HepG2 (cell line): ENCODE measurements around the gene HTRA3. TPM values are rescaled to one million over a fixed set of nuclear protein-coding genes. Genes with fewer than 3 reads are reported as not detected.

Experiments used
- ATF2 ChIP-seq: sonication (generic); formaldehyde crosslinking; IDR thresholded peaks from 2 replicates; pipeline ENCODE4 v1.4.0; 2020; ENCODE audit warnings: missing genetic modification reagents
- CEBPB ChIP-seq: IDR thresholded peaks from 2 replicates; pipeline ENCODE4 v1.6.1; 2011; ENCODE audit warnings: low read depth, low read length, improper control_type of control experiment, borderline replicate concordance
- CREBL2 ChIP-seq: sonication (generic); formaldehyde crosslinking; IDR thresholded peaks from 2 replicates; pipeline ENCODE4 v1.8.1; 2023; ENCODE audit warnings: missing genetic modification reagents, mild to moderate bottlenecking, borderline replicate concordance
- ELF1 ChIP-seq: sonication (generic); formaldehyde crosslinking; IDR thresholded peaks from 2 replicates; pipeline ENCODE4 v1.4.0; 2020; ENCODE audit warnings: missing genetic modification reagents
- HNF4A ChIP-seq: sonication (generic); formaldehyde crosslinking; IDR thresholded peaks from 2 replicates; pipeline ENCODE4 v1.4.0; 2020; ENCODE audit warnings: missing genetic modification reagents
- HNRNPL ChIP-seq: fragments of 200-400 bp; formaldehyde crosslinking; IDR thresholded peaks from 2 replicates; pipeline ENCODE4 v1.6.1; 2017; ENCODE audit warnings: mild to moderate bottlenecking, low read depth, low read length
- IRX3 ChIP-seq: sonication (generic); formaldehyde crosslinking; IDR thresholded peaks from 2 replicates; pipeline ENCODE4 v1.8.1; 2023; ENCODE audit warnings: mild to moderate bottlenecking, low read depth, missing genetic modification reagents, borderline replicate concordance
- JDP2 ChIP-seq: sonication (generic); formaldehyde crosslinking; IDR thresholded peaks from 2 replicates; pipeline ENCODE4 v1.8.1; 2022; ENCODE audit warnings: missing genetic modification reagents, borderline replicate concordance
- MAFG ChIP-seq: sonication (generic); formaldehyde crosslinking; IDR thresholded peaks from 2 replicates; pipeline ENCODE4 v1.5.1; 2020; ENCODE audit warnings: mild to moderate bottlenecking, missing genetic modification reagents
- MAFK ChIP-seq, 2 experiments: IDR thresholded peaks in 1 of 2; conservative IDR thresholded peaks in 1 of 2; 2 replicates each; pipeline ENCODE4 v1.6.1; 2011; ENCODE audit warnings: improper control_type of control experiment in 2 of 2, low read length in 2 of 2
- MYC ChIP-seq: sonication (generic); formaldehyde crosslinking; IDR thresholded peaks from 2 replicates; pipeline ENCODE4 v1.9.0; 2021; ENCODE audit warnings: missing genetic modification reagents, borderline replicate concordance
- RBM22 ChIP-seq: fragments of 200-400 bp; formaldehyde crosslinking; optimal IDR thresholded peaks from 2 replicates; pipeline ENCODE3; 2017; ENCODE audit warnings: mild to moderate bottlenecking, low read length, moderate library complexity
- SNAPC2 ChIP-seq: sonication (generic); formaldehyde crosslinking; IDR thresholded peaks from 2 replicates; pipeline ENCODE4 v1.8.1; 2022; ENCODE audit warnings: mild to moderate bottlenecking, missing genetic modification reagents
- SRY ChIP-seq: sonication (generic); formaldehyde crosslinking; IDR thresholded peaks from 2 replicates; pipeline ENCODE4 v1.8.0; 2022; ENCODE audit warnings: mild to moderate bottlenecking, missing genetic modification reagents
- TFDP2 ChIP-seq: sonication (generic); formaldehyde crosslinking; IDR thresholded peaks from 2 replicates; pipeline ENCODE4 v1.4.0; 2020; ENCODE audit warnings: missing genetic modification reagents
- ZFX ChIP-seq: sonication (generic); formaldehyde crosslinking; IDR thresholded peaks from 2 replicates; pipeline ENCODE4 v1.4.0; 2020; ENCODE audit warnings: mild to moderate bottlenecking, low read depth, missing genetic modification reagents, moderate library complexity
- ZMYM3 ChIP-seq: sonication (generic); formaldehyde crosslinking; IDR thresholded peaks from 2 replicates; pipeline ENCODE4 v1.5.1; 2020; ENCODE audit warnings: mild to moderate bottlenecking, missing genetic modification reagents
- ZNF121 ChIP-seq: sonication (generic); formaldehyde crosslinking; IDR thresholded peaks from 2 replicates; pipeline ENCODE4 v1.5.0; 2020; ENCODE audit warnings: mild to moderate bottlenecking, missing genetic modification reagents
- ZNF124 ChIP-seq: sonication (generic); formaldehyde crosslinking; IDR thresholded peaks from 2 replicates; pipeline ENCODE4 v1.4.0; 2020; ENCODE audit warnings: missing genetic modification reagents
- ZNF138 ChIP-seq: sonication (generic); formaldehyde crosslinking; IDR thresholded peaks from 2 replicates; pipeline ENCODE4 v1.5.0; 2020; ENCODE audit warnings: mild to moderate bottlenecking, low read depth, missing genetic modification reagents
- ZNF326 ChIP-seq: sonication (generic); formaldehyde crosslinking; IDR thresholded peaks from 2 replicates; pipeline ENCODE4 v1.4.0; 2020; ENCODE audit warnings: missing genetic modification reagents, borderline replicate concordance
- ZNF354B ChIP-seq: sonication (generic); formaldehyde crosslinking; IDR thresholded peaks from 2 replicates; pipeline ENCODE4 v1.8.0; 2022; ENCODE audit warnings: mild to moderate bottlenecking, missing genetic modification reagents
- ZNF512 ChIP-seq: sonication (generic); formaldehyde crosslinking; IDR thresholded peaks from 2 replicates; pipeline ENCODE4 v1.4.0; 2020; ENCODE audit warnings: mild to moderate bottlenecking, missing genetic modification reagents
- polyA plus RNA-seq, 8 experiments: library from polyadenylated mRNA; depleted of rRNA in 3 of 8; stranded (reverse) in 7 of 8; unstranded in 1 of 8; fragments of >200 nt; fragmentation: Illumina TruSeq in 4 of 8; extraction: Trizol in 4 of 8; gene quantifications; 2 replicates each; pipeline versions ENCODE4 v1.2.1 to v1.2.3, GENCODE V29; 2011 to 2016; ENCODE audit warnings: low read depth in 4 of 8, missing spikeins in 1 of 8, mixed read lengths in 1 of 8; ENCODE audit not compliant: insufficient read depth in 1 of 8
- total RNA-seq, 5 experiments: library from RNA; depleted of rRNA; stranded (reverse); fragments of >200 nt; fragmentation: Illumina TruSeq; extraction: Trizol; gene quantifications; 2 replicates each; pipeline ENCODE4 v1.2.3, GENCODE V29; 2016; ENCODE audit warnings: low read depth in 1 of 5
- TF ChIP-seq, protein P1 (sequence below): sonication (generic); formaldehyde crosslinking; IDR thresholded peaks from 2 replicates; pipeline ENCODE4 v1.5.0; 2020; ENCODE audit warnings: mild to moderate bottlenecking, missing genetic modification reagents, moderate library complexity

Gene HTRA3
- total and polyA plus RNA-seq, 2 of the 13 experiments (the other 11 are each of a cell fraction or from before 2014, with no cell fraction given) = 0.17 TPM; not detected in 1

DNA sequence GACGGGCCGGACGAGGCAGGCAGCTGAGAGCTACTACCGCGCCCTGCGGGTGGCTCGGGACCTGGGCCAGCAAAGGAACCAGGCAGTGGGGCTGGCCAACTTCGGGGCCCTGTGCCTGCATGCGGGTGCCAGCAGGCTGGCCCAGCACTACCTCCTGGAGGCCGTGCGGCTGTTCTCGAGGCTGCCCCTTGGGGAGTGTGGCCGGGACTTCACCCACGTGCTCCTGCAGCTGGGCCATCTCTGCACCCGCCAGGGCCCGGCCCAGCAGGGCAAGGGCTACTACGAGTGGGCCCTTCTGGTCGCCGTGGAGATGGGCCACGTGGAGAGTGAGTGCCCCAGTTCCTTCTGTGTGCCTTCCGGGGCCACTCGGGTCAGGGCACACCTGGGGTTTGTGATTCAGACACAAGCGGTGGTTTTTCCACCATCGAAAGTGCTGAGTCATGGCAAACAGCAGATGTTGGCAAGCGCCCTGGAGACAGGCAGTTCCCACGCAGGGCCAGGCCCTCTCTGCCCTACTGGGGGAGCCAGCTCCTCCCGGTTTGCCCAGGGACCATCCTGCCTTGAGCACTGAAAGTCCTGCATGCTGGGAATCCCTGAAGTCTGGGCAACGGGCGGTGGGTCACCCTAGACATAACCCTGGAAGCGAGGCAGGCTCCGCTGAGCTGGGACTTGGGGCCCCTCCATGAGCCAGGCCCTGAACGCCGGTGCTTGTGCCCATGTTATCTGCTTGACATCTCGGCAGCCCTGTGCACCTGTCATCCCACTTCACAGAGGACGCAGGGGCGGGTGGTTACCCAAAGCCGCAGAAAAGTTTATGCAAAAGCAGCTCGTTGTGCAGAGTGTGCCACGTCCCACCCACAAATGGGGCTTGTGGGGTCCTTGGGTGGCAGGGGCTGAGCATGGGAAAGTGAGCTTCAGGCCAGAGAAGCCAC, 41.0 kb upstream of the HTRA3 start (continued):
- TF ChIP-seq ZNF354B (CRISPR knock-in tag) (no peak), MAFG (CRISPR knock-in tag) (peak; percentile 78), ZNF512 (no peak), ELF1 (CRISPR knock-in tag) (no peak), ZNF326 (no peak), MAFK (conservative IDR thresholded peaks at IDR 0.05 in 1 of 2, IDR thresholded peaks at IDR 0.05 in 1 of 2; ENCODE audit: low read length in 2 of 2) (peak; percentile 98), ATF2 (no peak), IRX3 (CRISPR knock-in tag) (no peak), ZNF138 (CRISPR knock-in tag) (no peak), RBM22 (peak; percentile 57), HNRNPL (0 out of 2 replicates have a peak, but pooled peaks have one; percentile 36), ZNF121 (CRISPR knock-in tag) (no peak), ZNF124 (CRISPR knock-in tag) (no peak), SRY (CRISPR knock-in tag) (no peak), CEBPB (no peak), TFDP2 (CRISPR knock-in tag) (no peak), ZFX (CRISPR knock-in tag) (no peak), ZMYM3 (CRISPR knock-in tag) (no peak), HNF4A (CRISPR knock-in tag) (no peak), SNAPC2 (CRISPR knock-in tag) (no peak), MYC (CRISPR knock-in tag) (peak; percentile 10; the same call in 1 of the 2 replicates), JDP2 (CRISPR knock-in tag) (no peak), CREBL2 (CRISPR knock-in tag) (no peak)
- TF ChIP-seq, protein P1, sequence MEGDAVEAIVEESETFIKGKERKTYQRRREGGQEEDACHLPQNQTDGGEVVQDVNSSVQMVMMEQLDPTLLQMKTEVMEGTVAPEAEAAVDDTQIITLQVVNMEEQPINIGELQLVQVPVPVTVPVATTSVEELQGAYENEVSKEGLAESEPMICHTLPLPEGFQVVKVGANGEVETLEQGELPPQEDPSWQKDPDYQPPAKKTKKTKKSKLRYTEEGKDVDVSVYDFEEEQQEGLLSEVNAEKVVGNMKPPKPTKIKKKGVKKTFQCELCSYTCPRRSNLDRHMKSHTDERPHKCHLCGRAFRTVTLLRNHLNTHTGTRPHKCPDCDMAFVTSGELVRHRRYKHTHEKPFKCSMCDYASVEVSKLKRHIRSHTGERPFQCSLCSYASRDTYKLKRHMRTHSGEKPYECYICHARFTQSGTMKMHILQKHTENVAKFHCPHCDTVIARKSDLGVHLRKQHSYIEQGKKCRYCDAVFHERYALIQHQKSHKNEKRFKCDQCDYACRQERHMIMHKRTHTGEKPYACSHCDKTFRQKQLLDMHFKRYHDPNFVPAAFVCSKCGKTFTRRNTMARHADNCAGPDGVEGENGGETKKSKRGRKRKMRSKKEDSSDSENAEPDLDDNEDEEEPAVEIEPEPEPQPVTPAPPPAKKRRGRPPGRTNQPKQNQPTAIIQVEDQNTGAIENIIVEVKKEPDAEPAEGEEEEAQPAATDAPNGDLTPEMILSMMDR = peak; percentile 3; the same call in 1 of the 2 replicates
